ENCODE results near the gene PLA2G6.

Gene PLA2G6

GRCh38 chr22:38067761-38068360 is 113.8 kb downstream of the PLA2G6 start:
- no peak for DNase-seq

- DNase-seq = no peak
These were observed 114.6 kb downstream of the PLA2G6 start for GRCh38 chr22:38067028-38067415.

- DNase-seq = no peak
These were observed 115.1 kb downstream of the PLA2G6 start for GRCh38 chr22:38066381-38067027.

GRCh38 chr22:38065539-38065938 is 116.1 kb downstream of the PLA2G6 start:
- DNase-seq = no peak

- DNase-seq = no peak
These were observed 118.8 kb downstream of the PLA2G6 start for GRCh38 chr22:38062791-38063190.
